G401.6 (cell line): Measurements from ENCODE around the gene TTYH3.
"Not testable (repeated sequence)": the region's sequence is repeated elsewhere in the genome, so short reads cannot be mapped to it uniquely, and the experiment has no call there.

Source experiments
- FAIRE-seq: peaks from 2 replicates; lab custom pipeline; 2012; peaks lifted over from hg19 to GRCh38; lab: Jason Lieb, UNC

TTYH3 gene

DNA sequence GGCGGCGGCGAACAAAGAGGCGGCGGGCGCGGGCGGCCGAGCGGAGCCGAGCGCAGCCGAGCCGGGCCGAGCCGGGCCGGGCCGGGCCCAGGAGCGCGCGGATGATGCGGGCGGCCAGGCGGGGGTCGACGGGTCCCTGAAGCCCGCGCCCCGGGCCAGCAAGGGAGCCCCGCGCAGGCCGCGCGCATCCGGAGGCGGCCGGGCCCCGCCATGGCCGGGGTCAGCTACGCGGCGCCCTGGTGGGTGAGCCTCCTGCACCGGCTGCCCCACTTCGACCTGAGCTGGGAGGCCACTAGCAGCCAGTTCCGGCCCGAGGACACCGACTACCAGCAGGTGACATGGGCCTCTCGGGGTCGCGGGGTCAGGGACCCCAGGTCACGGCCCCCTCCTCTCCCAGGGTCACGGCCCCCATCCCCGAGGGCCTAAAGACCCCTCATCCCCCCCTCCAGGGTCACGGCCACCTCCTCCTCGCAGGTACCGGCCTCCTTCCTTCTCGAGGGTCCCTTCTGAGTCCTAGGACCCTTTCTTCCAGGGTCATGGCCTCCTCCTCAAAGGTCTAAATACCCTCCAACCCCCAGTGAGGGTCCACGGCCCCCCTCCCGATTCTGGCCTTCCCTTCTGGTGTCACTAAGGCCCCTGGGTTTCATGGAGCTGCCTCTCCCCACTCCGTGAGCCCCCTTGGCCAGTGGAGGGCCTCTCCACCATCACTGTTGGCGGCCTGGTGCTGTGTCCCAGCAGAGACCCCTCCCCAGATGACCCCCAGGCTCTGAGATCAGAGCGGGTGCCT, at the start of gene TTYH3:
Gene TTYH3, plus strand, starts transcription at position 41 of the 787 bp plus-strand sequence. Its CDS starts 170 bp downstream, at position 211.
- FAIRE-seq = no peak

- no peak for FAIRE-seq
Observed at GRCh38 chr7:2582006-2582735, 49.6 kb upstream of the TTYH3 start.

DNA sequence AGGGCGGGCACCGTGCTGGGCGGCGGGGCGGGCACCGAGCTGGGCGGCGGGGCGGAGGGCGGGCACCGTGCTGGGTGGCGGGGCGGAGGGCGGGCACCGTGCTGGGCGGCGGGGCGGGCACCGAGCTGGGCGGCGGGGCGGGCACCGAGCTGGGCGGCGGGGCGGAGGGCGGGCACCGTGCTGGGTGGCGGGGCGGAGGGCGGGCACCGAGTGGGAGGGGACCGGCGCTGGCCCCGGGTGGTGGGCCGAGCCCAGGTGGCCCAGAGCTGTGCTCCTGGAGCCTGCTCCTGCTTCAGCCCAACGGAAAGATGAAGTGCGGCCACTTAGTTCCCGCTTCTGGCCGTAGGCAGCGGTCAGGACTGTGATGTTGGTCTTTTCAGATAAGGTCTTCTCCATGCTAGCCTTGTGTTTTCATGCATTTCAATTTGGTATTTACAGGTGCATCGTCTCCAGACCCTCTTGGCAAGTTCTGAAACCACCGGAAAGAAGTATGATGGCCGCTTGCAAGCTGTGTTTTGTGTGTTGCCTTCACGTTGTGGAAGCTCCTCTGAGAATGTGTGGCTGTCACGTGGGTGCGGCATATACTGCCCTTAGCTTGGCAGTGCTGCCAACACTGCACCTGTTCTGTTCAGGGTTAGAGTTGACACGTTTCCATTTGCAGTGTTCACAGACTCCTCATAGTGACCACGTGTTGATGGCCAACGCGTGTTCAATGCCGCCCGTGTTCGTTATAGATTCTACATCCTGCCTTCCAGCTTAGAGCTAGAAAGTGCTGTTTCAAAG, 47.8 kb upstream of the TTYH3 start:
- no peak for FAIRE-seq

DNA sequence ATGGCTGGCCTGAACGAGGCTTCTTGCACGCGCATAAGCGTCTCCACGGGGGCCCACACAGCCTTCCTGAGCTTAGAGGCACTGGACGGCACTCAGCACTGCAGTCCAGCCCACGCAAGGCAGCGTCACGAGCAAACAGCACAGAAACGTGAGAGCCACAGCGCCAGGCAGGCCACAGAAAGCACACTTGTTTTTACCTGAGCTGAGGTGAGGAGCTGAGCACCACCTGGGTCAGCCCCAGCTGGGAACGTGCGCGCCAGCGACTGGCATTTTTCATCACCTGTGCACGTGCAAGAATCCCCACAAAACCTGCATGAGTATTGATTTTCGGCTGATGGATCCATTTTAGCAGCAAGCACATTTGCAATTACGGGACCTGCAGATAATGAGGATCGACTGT, 46.3 kb upstream of the TTYH3 start:
- no peak for FAIRE-seq

GRCh38 chr7:2586326-2587020, 45.3 kb upstream of the TTYH3 start:
- no peak for FAIRE-seq

DNA sequence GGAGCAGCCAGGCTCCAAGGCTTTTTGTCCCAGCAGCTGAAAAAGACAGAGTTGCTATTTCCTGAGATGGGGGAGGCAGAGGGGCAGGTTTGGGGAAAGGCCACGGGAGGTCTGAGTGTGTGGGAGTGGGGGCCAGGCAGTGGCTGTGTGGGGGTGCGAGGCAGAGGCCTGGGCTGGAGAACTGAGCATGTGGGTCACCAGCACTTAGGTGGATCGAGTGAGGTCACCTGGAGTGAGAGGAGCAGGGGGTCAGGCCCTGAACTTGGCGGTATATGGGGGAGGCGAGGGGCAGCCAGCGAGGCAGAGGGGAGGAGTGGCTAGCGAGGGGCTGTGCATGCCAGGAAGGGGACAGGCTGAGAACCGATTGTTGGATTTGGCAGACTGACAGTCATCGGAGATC, 44.7 kb upstream of the TTYH3 start:
- FAIRE-seq = no peak

DNA sequence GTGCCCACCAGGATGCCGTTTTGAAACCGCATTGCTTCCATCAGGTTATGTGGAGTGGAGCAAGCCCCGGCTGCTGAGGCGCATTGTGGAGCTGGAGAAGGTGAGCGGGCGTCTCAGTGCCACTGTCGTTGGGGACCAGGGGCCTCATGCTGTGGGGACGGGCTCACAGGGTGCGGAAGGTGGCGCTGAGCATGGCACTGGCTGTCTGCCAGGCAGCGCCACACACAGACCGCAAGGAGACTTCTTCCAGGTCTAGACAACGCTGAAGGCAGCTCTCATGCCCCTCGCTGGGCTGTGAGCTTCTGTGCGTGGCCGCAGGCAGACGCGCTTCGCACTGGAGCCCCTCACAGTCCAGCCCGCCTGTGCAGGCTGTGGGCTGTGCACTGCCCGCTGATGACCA, 44.0 kb upstream of the TTYH3 start:
- no peak for FAIRE-seq

DNA sequence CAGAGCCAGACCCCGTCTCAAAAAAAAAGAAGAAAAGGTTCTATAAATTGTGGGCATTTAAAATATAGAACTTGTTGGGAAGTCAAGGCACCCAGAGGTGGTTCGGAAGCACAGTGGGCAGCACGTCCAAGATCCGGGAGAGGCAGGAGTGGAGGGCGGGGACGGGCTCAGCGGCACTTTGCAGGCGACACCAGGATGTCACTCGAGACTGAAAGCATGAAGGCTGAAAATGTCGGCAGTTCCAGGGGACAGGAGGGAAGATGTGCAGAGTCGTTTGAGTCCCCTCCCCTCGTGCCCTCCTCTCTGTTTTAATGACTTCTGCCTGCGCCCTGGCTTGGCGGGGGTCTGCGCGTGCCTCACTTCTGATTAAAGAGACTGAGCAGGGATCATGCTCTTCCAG, 42.4 kb upstream of the TTYH3 start:
- no peak for FAIRE-seq

GRCh38 chr7:2589941-2590340, 41.8 kb upstream of the TTYH3 start:
- not testable (repeated sequence) for FAIRE-seq

- FAIRE-seq = no peak
Observed at GRCh38 chr7:2592375-2592865, 39.4 kb upstream of the TTYH3 start.

GRCh38 chr7:2593036-2593727, 38.6 kb upstream of the TTYH3 start:
- FAIRE-seq = no peak

- no peak for FAIRE-seq
Observed at GRCh38 chr7:2594599-2594998, 37.2 kb upstream of the TTYH3 start.

- FAIRE-seq = no peak
Observed at GRCh38 chr7:2595258-2595860, 36.4 kb upstream of the TTYH3 start.

- FAIRE-seq = no peak
Observed at GRCh38 chr7:2596464-2597272, 35.1 kb upstream of the TTYH3 start.

GRCh38 chr7:2597273-2597640, 34.5 kb upstream of the TTYH3 start:
- FAIRE-seq = no peak

DNA sequence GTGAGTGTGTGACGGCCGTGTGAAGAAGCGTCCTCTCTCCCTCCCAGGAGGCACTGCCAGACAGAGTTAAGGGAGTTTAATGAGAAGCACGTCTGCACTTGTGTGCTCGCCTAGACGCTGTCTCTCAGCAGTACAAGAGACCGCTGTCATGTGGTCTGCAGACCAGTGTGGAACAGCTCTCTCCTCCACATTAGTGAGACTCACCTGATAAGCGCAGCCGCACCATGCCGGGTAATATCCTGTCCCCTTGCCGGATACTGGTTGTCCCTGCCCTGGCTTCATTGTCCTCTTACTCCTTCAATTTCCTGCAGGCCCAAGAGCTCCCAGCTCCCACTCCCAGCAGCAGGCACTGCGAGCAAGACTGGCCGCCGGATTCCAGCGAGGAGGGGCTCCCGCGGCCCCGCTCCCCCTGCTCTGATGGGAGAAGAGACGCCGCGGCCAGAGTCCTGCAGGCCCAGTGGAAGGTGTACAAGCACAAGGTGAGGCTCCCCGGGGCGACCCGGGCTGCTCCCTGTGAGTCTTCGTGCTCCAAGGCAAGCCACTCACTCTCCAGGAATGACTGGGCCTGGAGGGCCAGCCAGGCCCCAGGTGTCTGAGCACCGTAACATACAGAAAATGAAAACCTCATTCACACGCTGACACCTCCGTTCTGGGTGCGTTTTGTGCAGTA, 33.5 kb upstream of the TTYH3 start:
- no peak for FAIRE-seq

- FAIRE-seq = no peak
Observed at GRCh38 chr7:2601065-2601464, 30.7 kb upstream of the TTYH3 start.

DNA sequence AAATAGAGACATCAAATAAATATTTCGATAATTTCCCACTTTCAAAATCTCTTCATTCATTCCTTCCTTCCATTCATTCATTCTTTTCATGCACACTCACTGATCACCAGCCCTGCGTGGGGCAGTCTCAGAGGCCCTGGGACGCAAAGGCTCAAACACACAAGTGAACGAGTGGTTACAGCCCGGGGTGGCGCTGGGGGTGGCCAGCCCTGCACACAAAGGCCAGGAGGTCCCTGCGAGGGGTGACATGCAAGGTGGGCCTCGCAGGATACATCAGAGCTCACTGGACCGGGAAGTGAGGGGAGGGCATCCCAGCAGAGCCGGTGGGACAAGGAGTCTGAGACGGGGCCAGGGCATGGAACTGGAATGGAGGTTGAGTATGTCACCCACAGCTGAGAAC, 29.9 kb upstream of the TTYH3 start:
- FAIRE-seq = no peak

- no peak for FAIRE-seq
Observed at GRCh38 chr7:2602406-2603043, 29.3 kb upstream of the TTYH3 start.
